Loucy (cell line): ENCODE results near the gene RFX1.

Experiments
- EZH2phosphoT487 ChIP-seq: fragments of 200-600 bp; IDR thresholded peaks from 2 replicates; pipeline ENCODE4 v1.6.1; 2018; ENCODE audit warnings: antibody characterized with exemption, mild to moderate bottlenecking, moderate library complexity, borderline replicate concordance
- TF ChIP-seq, protein P1 (sequence below): fragments of 200-600 bp; sonication (generic); conservative IDR thresholded peaks from 2 replicates; pipeline ENCODE4 v1.5.1; 2014; ENCODE audit warnings: mild to moderate bottlenecking, antibody characterized with exemption, low read length

DNA sequence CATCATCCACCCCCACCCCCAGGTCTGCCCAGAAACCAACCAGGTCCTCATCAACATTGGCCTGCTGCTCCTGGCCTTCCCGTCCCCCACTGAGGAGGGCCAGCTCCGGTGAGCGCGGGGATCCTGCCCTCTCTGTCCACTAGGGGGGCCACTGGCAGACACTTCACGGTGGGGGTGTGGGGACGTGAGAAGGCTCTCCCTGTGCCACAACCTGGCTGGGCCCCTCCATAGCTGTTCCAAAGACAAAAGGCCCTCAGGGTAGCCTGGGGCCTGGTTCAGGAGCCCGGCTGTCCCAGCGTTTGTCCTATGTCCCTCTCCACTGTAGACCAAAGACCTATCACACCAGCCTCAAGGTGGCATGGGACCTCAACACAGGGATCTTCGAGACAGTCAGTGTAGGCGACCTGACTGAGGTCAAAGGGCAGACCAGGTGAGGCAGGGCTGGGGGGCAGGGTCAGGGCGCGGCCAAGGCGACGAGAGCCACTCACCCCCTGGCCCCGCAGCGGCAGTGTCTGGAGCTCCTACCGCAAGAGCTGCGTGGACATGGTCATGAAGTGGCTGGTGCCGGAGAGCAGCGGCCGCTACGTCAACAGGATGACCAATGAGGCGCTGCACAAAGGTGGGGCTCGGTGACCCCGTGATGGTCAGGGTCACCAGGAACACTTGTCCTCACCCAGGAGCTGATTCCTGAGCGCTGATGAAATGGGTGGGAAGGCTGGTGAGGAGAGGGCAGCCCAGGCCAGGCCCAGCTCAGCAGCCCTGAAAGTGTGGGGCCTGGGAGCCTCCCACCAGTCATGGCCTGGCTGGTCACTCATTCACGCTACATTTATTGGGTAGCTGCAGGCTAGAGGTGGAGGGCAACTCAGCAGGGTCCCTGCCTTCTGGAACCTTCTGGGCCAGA is 45.9 kb downstream of the RFX1 start:
- TF ChIP-seq EZH2phosphoT487: no peak
- TF ChIP-seq, protein P1, sequence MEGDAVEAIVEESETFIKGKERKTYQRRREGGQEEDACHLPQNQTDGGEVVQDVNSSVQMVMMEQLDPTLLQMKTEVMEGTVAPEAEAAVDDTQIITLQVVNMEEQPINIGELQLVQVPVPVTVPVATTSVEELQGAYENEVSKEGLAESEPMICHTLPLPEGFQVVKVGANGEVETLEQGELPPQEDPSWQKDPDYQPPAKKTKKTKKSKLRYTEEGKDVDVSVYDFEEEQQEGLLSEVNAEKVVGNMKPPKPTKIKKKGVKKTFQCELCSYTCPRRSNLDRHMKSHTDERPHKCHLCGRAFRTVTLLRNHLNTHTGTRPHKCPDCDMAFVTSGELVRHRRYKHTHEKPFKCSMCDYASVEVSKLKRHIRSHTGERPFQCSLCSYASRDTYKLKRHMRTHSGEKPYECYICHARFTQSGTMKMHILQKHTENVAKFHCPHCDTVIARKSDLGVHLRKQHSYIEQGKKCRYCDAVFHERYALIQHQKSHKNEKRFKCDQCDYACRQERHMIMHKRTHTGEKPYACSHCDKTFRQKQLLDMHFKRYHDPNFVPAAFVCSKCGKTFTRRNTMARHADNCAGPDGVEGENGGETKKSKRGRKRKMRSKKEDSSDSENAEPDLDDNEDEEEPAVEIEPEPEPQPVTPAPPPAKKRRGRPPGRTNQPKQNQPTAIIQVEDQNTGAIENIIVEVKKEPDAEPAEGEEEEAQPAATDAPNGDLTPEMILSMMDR: peak; percentile 52
